NCI-H2081 treated with DMSO at 0.1 percent for 48 hours (cell line): ENCODE data around the gene DOCK3.
"Not testable (repeated sequence)": the region's sequence is repeated elsewhere in the genome, so short reads cannot be mapped to it uniquely, and the experiment has no call there.

Experiments
- DNase-seq: peaks from one replicate; lab custom pipeline; 2025; lab: John Stamatoyannopoulos, UW

Gene DOCK3

GRCh38 chr3:51330046-51330445 is 655.3 kb downstream of the DOCK3 start:
- DNase-seq, result no peak

- no peak for DNase-seq
These were observed 657.4 kb downstream of the DOCK3 start for GRCh38 chr3:51332156-51332555.

GRCh38 chr3:51333021-51333420 is 658.3 kb downstream of the DOCK3 start:
- DNase-seq, result no peak

DNA sequence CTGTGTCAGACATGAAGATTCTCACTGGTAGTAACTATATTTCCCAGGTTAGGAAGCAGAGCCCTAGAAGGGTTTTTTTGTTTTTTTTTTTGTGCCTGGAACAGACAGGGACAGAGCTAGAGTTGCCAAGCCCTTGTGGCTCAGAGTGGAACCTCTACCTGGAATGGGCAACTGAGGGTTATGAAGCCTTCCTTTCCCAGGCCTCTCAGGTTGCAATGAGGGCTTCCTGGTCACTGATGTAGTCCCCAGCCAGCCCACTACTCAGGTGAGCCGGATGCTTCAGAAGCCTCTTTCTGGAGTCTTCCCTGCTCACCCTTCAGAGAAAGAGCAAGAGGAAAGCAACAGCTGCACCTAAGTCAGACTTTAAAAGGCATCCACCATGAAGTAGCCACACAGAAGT is 661.5 kb downstream of the DOCK3 start:
- DNase-seq, result no peak

DNA sequence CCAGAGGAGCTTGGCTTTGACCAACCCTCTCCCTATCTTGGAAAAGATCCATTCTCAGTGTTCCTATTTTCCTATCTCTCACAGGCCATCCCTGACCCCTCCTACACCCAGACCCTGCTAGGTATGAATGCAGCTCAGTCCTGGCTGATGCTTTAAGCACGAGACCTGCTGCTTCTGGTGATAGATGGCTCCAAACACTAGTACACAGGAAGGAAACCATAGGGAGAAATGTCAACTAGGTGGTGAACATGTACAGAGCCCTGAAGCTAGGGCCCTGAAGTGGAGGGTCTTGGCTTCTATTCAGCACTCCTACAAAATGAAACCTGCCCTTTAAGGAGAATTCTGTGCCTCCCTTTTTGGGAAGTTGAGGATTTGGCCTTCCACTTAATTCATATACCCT is 662.9 kb downstream of the DOCK3 start:
- no peak for DNase-seq

GRCh38 chr3:51338632-51339031 is 663.9 kb downstream of the DOCK3 start:
- no peak for DNase-seq

DNA sequence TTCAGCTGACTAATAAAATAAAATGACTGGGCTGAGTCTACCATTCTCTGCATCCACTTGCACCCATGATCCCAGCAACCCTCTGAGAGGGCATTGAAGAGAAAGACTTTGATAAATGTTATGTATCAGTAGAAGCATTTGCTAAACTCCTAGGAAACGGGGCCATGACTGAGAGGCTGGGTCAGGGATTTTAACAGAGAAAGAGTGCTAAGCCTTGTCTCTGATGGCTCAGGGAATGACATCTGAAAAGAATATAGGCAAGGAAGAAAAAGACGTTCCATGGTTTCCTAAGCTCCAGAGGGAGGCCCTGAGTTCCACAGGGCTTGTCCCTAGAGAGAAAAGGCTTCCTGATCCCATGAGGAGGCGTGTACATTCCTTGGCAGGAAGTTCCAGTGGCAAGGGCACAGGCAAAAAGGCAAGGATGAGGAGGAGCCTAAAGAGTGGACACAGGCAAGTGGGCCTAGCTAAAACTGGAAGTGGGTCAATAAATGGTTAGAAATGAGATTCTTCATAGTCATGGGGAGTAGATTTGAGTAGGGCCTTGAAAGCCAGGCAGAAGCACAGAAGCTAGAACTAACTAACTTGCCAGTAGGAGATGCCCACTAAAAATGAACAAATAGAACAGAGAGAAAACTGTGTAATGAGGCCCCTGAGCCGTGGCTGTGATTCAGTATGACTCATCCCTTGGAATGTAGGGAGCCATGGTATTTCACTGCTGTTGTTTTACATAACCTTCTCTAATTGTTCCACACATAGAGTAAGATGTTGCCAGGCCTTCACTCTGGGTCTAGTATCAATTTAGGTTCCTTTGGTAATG is 665.5 kb downstream of the DOCK3 start:
- DNase-seq, result no peak

DNA sequence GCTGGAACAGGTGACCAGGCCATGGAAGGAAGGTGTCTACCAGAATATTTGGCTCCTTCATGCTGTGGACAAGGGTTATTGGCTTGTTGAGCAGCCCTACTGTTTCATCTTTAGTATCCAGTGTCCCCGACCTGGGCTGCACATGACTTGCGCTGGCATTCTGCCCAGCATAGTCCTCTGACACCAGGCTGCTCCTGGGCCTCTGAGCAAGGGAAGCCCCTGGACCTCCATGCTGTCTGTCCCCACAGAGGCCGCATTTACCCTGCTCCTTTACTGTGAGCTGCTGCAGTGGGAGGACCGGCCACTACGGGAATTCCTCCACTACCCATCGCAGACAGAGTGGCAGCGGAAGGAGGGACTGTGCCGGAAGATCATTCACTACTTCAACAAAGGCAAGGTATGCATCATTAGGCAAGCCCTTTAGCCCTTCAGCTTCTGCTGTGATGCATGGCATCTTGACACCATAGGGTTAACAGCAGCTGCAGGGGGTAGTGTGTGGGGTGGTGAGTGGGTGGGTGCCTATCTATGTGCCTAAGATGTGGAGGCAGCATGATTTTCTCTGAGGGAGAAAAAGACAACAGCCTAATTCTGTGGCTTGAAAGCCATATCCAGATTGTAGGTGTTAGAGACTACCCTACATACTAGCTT is 666.4 kb downstream of the DOCK3 start:
- DNase-seq, result no peak

DNA sequence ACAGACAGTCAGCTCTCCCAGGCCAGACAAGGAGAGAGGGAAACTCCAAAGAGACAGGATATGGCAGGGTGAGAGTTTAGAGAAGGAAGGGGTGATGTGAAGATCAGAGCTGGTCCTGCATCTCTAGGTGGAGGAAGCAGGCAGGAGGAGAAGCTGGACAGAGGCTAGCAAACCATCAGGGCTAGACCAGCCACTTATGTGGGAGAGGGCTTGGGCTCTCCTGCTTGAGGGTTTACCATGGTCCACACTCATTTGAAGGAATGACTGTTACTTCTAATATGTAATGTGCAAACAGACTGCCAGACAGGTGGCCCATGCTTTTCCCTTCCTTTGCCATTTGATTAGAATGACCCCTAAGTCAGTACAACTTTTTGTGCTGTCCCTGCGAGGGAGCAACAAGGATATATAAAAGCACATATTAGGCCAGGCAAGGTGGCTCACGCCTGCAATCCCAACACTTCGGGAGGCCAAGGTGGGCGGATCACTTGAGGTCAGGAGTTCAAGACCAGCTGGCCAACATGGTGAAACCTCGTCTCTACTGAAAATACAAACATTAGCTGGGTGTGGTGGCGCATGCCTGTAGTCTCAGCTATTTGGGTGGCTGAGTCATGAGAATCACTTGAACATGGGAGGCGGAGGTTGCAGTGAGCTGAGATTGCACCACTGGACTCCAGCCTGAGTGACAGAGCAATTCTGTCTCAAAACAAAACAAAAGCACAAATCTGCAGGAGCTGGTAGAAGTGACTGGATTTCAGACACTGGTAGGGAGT is 669.4 kb downstream of the DOCK3 start:
- DNase-seq, result no peak

DNA sequence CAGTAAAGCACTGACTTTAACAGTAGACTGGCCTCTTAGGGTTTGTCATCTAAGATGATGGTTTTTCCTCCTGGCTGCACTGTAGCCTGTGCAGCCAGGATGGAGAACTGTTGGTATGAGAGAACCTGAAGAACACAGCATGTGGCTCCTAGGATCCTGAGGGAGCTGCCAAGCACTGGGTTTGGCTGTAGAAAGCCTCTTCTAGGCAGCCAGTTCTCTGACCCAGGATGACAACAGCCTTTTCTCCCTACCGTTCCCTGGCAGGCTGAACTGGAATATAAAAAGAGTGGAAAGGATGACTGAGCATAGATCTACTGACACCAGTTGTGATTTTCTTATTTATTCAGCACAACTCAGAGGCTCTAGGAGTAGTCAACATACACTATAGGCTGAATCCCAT is 676.0 kb downstream of the DOCK3 start:
- no peak for DNase-seq

GRCh38 chr3:51353131-51353530 is 678.4 kb downstream of the DOCK3 start:
- DNase-seq, result no peak

- no peak for DNase-seq
These were observed 679.0 kb downstream of the DOCK3 start for GRCh38 chr3:51353691-51354090.

GRCh38 chr3:51354172-51354571 is 679.4 kb downstream of the DOCK3 start:
- DNase-seq, result no peak

DNA sequence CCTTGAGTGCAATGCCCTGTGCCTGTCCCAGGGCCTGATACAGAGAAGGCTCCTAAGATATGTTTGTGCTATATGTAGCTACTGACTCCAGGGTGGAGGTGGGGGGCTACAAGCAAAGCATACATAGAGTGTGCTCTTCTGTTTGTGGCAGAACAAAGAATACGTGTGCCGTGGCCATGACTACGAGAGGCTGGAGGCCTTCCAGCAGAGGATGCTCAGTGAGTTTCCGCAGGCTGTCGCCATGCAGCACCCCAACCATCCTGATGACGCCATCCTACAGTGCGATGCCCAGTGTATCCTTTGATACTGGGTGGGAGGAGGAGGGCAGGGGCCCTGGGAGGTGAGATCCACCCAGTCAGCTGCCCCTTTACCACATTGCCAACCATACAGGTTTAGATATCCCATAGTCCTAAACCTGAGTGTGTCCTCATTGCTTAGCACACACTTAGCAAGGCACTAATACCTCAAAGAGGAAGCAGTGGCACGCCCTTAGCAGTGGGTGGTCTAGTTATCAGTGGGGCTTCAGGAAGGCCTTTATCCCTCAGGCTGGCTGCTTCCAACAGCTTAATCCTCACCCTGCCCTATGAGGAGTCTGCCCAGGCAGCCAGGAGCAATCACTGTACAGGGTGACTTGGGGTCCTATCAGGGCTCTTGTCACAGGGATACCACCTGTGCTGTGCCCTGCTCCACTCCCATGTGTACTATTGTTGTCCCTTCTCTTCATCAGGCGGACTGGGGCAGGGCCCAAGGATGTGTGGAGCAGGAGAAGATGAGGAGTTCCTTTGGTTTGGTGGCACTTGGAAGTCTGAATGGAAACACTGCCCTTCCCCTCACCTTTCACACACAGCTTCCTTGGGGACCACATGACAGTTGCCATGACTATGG is 680.2 kb downstream of the DOCK3 start:
- DNase-seq, result no peak

- DNase-seq, result no peak
These were observed 681.3 kb downstream of the DOCK3 start for GRCh38 chr3:51355891-51356578.

GRCh38 chr3:51357856-51358255 is 683.1 kb downstream of the DOCK3 start:
- no peak for DNase-seq

DNA sequence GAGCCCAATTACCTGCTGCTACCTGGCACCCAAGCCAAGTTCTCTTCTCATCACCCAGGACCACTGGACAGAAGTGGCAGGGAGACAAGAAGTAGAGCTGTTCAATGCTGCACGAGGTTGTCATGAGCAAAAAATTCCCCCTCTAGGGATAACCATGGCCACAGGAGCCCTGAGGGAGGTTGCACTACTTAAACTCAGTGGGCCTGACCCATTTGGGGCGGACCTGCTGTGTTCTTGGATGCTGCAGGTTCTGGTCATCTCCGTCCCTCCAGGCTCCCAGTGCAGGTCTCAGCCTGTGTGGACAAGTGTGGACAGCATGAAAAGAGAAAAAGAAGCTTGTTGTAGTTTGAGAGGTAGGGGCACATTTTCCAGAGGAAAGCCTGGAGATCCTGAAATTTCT is 684.3 kb downstream of the DOCK3 start:
- no peak for DNase-seq

GRCh38 chr3:51360806-51361205 is 686.1 kb downstream of the DOCK3 start:
- no peak for DNase-seq

- no peak for DNase-seq
These were observed 687.0 kb downstream of the DOCK3 start for GRCh38 chr3:51361746-51362145.

- no peak for DNase-seq
These were observed 687.7 kb downstream of the DOCK3 start for GRCh38 chr3:51362476-51362875.

- DNase-seq, result not testable (repeated sequence)
These were observed 693.5 kb downstream of the DOCK3 start for GRCh38 chr3:51368276-51368675.
